ENCODE data around the gene RGSL1.

The RGSL1 gene

DNA sequence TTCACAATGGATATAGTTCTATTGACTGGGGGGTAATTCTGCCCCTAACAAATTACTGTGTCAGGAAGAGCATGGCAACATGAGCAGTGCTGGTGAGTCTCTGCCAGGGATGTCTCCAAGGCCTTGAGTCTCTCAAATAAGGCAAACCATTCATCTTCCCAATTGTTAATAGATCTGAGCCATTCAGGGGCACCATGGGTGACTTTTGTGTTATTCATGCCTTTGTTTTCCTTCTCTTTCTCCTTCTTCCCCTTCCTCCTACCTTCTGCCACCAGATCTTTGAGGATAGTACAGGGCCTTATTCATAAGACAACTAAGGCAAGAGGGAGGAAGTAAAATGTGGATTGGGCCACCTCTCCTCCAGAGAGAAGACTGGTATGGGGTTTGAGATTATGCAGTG lies at the start of gene RGSL1:
Gene RGSL1 (plus strand): TSS at position 60 of the 400 bp plus-strand sequence. CDS start 20 bp downstream, at position 80.
- no peak for DNase-seq

DNA sequence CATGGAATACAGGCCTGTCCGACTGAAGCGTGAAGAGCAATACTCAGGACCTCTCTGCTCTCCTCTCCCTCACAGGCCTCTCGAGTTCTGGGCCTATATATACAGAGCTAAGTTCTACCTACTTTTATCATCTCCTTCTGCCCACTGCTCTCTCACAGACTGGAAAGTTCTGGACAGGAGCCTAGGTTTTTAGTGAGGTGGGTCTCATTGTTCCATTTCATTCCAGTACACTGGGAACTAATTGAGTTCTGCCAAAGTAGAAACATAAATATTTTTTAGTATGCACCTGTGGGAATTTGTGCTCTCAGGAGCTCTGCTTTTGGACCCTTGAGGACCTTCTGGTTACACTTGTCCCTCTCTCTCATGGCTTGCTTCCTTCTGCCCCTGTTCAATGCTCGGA lies 49.4 kb upstream of the RGSL1 start, which contains the start of gene TEDDM1:
Gene TEDDM1 (minus strand): TSS at position 101 of the 400 bp plus-strand sequence. CDS start 182 bp downstream, outside the sequence.
- DNase-seq = no peak

DNA sequence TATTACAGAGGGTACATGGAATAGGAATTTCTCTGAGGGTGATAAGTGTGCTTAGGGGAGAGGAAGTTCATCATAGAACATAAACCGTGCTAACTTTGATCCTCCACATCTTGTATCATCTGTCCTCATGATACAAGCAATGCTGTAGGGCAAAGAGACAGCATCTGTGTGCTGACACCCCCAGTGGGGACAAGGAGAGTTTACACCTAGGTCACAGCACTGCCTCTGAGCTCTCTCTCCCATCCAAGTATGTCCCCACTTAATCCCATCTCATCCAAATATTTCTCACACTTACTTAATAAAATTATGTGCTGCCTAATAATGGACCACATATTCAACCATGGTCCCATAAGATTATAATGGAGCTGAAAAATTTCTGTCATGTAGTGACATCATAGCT lies 45.2 kb upstream of the RGSL1 start:
- DNase-seq = no peak

DNA sequence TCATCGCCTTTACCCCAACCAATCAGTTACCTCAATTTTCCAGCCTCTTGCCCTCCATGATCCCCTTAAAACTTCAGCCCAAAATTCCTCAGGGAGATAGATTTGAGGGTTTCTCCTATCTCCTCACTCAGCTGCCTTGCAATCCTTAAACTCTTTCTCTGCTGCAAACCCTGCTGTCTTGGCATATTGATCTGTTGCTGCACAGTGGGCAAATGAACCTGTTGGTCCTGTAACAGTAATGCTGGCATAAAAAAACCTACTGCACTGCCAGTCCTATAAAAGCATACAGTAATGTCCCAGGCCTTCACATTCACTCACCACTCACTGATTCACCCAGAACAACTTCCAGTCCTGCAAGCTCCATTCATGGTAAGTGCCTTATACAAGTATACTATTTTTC lies 44.4 kb upstream of the RGSL1 start:
- no peak for DNase-seq

DNA sequence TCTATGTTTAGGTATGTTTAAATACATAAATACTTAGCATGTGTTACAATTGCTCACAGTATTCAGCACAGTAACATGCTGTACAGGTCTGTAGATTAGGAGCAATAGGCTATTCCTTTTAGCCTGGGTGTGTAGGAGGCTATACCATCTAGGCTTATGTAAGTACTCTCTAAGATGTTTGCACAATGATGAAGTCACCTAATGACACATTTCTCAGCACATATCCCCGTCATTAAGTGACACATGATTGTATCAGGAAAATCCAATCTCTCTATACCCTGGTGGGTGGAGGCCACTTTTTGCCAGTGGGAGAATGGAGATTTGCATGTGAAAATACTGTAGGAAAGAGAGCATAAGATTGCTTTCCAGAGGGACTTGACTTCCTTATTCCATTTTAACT lies 43.9 kb upstream of the RGSL1 start:
- no peak for DNase-seq

DNA sequence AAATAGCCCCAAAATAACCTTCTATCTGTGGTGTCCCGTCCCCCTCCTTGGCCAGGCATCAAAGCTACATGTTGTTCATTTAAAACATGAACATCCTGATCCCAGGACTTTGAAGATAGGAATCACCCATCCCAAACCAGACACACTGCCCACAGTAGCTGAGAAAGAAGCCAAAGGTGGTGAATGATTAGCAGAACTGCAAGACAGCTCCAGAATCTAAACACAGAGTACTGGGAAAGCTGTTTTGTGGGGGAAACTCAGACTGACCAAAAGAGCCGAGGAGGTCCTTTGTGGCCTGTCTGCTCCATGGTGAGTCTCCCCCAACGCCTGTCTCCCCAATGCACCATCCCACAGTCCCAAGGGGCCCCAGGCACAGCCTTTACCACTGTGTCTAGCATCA lies 42.2 kb upstream of the RGSL1 start:
- no peak for DNase-seq

DNA sequence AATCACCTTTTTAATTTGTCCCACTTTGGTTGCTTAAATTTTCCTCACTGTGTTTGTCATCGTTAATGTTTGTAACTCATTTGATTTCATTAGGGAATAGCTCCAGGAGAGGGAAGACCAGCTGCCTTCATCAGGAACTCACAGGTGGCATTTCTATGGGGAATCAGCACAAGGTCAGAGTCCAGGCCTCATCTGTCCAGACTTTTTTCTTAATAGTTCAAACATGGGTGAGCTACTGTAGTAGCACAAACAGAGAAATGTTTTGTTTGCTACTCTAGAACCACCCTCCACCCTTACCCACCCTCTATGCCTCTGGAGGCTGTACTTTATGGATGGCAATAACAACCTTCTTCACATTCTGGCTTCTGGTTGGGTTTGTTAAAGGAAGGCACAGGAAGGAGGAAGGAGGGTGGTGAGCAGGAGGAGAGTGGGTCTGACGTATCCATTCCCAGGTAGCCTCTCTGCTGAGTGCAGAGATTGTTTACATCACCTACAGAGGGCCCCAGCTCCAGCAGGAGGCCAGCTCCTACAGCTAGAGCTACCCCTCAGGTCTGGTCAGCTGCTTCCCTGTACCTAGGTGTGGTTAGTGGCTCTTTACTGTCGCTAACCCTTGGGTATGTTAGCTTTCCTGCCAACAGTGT lies 41.4 kb upstream of the RGSL1 start:
- DNase-seq = no peak

DNA sequence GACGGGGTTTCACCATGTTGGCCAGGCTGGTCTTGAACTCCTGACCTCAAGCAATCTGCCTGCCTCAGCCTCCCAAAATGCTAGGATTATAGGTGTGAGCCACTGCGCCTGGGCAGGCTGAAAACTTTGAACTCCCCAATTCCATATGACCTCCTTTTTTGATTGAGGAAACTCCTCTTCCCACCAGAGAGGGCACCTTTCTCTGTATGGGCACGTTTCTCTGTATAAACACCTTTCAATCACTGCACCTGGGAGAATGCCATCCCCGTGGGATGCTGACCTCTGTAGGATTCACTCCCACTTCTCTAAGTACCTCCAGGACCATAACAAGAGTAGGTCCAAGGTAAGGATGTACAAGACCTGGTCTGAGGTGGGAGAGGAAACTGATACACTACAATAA lies 39.8 kb upstream of the RGSL1 start:
- no peak for DNase-seq

DNA sequence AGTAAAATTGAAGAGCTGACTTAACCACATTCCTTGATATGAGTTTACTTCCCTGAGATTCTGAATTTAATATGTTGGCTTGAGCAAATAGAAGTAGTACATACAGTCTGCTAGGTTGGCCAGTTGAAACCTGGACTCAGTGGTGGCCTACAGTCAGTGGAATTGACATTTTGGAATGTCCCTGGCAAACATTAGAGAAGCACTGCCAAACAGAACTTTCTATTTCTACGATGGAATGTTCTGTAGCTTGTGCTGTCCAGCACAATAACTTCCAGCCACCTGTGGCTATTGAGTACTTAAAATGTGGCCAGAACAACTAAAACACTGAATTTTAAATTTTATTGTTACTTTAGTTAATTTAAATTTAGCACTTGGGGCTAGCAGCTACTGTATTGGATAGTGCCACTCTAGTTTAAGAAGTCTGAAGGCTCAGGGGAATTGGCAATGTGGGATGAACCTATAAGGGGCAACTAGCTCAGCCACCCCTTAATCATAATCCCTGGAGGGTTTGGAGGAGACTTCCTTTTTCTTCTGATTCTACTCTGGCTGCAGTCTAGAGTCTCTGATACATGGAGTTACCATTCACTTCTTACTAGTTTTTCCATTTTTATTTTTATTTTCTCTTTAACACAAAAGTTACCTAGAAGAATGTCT lies 39.2 kb upstream of the RGSL1 start:
- no peak for DNase-seq

DNA sequence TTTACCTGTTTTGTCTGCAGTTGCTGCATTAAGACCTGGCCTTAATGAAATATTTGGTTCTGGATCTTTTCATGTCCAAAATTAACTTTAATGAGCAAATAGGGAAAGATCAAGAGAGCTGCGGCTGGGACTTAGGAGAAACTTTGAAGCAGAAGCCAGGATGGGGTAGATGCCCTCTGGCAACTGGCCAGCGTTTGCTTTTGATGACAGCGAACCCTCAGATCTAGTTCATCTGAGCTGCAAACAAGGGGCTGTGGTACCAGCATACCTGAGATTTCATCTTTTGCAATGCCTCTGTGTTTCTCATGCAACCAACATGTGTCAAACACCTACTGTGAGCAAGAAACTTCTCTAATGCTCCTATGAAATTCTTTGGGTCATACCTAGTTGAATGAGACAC lies 36.5 kb upstream of the RGSL1 start:
- DNase-seq = no peak

DNA sequence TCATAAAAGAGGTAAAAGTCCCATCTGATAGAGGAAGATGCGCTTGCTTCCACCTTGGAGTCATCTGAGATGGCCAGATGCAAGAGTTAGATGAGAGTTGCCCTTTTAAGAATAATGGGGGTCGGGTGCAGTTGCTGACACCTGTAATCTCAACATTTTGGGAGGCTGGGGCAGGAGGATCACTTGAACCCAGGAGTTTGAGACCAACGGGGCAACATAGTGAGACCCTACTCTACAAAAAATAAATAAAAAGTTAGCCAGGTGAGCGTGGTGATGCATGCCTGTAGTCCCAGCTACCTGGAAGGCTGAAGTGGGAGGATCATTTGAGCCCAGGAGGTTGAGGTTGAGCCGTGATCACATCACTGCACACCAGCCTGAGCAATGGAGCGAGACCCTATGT lies 36.0 kb upstream of the RGSL1 start:
- DNase-seq = no peak

DNA sequence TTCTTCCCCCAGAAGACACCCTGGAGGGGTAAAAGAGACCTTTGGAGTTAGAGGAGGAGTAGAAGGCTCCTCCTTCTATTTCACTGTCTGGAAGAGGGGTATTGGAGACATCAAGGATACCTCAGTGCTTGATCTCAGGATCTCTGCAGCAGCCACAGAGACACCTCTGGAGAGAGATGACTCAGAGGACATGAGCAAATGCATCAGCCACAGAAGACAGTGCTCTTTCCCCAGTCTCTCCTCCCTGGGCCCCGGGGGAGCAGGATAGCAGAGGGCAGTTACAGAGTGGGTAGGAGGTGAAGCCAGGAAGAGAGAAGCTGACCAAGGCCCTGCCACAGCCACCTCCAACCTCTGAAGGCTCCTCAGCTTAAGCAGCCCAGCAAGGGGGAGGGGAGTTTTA lies 34.2 kb upstream of the RGSL1 start:
- no peak for DNase-seq

DNA sequence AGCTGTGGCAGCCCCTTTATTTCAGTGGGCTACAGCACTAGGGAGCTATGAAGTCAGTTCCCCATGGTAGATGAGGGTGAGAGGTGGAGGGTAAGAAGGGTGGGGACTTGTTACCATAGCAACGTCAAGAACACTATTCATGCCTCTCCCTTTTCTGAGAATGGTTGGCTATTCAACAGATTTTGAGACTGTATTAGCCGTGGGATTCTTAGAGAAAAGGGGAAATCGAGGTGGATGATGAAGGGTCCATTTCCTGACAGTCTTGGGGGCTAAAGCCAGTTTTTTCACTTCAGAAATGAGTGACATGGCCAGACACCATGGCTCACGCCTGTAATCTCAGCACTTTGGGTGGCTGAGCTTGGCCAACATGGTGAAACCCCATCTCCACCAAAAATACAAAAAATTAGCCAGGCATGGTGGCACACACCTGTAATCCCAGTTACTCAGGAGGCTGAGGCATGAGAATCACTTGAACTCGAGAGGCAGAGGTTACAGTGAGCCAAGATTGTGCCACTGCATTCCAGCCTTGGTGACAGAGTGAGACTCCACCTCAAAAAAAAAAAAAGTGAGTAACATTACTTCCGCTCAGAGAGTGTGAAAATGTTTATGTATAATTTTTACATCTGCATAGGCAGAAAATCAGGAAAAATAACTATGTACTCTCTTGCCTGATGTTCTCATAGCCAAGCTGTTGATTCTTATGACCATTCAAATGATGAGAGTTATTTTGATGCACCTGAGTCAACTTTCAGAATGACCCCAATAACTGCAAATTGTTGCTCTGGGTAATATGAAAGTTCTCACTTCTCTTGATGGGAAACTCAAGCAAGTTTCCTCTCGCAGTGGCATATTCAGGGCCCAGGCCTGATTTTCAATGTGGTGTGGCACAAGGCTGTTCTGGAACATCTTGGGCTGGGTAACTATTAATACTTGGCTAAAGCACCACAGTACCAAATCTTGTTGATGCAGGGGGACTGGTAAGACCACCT lies 23.2 kb upstream of the RGSL1 start:
- DNase-seq = no peak

DNA sequence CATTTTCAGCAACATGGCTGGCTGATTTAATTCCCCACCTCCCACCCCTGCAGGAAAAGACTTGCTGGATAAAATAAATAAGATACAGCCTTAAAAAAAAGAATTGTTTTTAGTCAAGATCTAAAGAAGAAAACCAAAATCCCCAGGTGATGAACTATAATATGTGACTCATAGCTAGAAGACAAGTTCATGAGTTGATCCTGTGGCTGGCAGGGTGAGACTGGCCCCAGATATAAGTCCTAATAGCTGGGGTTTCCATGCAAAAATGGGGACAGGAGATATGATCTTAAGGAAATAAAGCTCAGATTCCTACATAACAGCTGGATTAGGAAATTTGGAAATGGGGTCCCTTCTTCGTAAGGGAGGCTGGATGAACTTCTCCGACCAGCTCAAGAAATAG lies 21.9 kb upstream of the RGSL1 start:
- DNase-seq = no peak

DNA sequence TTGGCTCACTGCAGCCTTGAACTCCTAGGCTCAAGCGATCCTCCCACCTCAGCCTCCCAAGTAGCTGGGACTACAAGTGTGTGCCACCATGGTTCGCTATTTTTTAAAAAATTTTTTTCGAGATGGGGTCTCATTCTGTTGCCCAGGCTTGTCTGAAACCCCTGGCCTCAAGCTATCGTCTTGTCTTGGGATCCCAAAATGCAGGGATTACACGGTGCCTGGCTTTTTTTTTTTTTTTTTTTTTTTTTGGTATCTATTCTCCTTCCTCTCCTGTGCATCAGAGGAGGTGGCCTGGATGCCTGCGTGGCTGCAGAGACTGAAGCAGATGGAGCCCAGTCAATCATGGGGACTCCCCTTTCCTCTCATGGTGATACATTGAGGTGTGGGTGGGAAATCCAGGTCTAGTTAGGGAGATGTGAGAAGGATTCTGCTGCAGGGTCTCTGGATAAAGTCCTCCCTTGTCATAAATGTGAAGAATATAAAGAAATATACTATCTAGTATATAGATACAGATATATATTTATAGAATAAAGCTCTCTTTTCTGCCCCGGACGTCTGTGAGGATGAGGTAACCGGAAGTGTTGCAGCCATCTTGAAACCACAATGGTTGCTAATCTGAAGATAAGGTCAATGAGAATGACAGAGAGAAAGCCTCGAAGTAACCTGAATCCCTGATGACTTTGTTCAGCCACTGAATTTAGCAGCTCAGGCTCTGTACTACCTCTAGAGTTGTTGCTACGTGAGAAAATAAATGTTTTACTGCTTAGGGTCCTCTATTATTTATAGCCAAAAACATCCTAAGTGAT lies 19.5 kb upstream of the RGSL1 start:
- DNase-seq = no peak

DNA sequence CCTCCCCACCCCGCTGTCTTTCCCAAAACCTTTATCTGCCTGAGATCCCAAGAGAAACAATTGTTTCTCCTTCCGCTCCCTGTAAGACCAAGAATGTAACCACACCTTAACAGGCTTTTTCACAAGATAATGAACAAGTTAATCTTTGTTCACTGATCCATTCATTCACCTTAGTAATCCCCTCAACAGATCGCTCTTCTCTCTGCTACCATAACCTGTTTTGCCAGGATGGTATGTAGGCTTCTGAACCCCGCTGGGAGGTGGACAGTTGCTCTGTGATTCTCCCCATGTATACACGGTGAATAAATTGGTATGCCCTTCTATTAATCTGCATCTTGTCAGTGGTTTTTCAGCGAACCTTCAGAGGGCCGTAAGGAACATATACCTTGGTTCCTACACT lies 18.7 kb upstream of the RGSL1 start:
- no peak for DNase-seq

DNA sequence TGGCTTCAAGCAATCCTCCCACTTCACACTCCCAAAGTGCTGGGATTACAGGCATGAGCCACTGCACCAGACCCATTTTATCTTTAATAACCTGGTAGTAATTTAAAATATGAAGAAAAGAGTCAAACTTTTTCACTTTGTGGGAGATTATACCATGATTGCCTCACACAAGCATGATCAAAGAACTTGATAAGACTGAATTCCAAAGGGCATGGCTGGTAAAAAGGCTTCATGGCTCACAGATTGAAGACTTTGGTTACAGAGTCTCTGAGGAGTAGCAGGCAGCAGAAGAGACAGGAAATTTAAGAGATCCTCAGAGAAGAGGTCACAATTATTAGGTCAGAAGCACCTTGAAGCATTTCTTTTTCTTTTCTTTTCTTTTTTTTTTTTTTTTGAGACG lies 16.4 kb upstream of the RGSL1 start:
- DNase-seq = no peak

DNA sequence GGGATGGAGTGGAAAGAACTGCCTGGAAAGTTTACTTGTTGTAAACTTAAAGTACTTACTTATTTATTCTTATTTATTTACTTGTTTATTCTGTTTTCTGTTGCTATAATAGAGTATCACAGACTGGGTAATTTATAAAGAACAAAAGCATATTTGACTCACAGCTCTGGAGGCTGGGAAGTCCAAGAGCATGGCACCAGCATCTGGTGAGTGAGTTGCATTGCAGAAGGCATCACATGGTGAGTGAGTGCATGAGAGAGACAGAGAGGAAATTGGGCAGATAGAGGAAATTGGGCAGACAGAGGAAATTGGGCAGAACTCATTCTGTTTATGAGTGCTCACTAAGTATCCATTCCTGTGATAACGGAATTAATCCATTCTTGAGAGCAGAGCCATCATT lies 11.6 kb upstream of the RGSL1 start:
- no peak for DNase-seq

DNA sequence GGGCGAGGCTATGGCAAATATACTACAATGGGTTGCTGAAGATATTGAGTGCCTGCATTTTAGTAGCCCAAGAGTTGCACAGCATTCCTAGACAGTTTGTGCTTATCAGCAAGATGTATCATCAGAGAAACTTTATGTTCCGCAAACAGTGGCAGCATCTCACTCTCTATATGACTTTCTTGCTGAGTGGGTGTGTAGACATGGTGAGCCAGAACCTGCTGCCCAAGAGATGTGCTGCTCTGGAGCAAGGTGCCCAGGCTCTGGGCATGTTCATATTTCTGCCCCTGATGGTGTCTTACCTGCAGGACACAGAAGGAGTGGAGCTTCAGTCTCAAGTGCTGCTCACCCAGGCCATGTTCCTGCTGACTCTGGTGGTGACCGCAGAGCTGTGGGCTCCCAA lies 8.2 kb upstream of the RGSL1 start:
- no peak for DNase-seq

DNA sequence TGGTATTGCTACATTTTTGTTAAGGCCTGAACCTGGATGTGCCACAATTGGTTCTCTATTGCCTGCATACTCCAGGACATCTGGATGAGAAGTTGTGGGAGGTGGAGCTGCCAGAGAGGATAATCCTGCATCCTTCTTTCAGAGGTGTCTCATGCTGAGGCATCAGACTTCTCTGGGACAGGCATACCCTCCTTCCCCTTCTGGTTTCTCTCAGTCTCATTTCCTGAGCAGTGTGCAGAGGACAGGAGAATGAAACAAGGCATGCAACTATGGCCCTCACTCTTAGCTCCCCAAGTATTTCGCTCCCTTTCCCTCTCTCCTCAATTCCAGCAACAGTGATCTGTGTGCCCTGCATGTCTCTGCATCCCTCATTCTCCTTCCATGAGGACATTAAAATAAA lies 7.6 kb upstream of the RGSL1 start:
- DNase-seq = no peak

DNA sequence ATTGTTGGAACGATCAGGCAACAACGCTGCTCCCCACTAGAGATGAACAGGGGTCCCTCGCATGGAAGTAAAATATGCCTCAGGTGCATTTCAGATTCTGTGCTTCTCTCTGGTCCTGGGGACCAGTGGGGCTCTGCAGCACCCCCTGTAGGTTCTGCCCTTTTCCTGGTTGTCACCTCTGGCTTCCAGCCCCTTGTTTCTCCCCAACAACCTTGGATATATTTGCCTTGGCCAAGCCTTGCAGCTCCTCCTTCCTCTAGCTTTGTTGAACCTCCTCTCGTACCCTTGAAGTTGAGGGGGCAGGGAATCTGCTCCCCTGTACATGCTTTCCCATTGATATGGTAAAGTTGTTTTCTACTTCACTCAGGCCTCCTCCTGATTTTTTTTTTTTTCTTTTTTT lies 5.4 kb upstream of the RGSL1 start:
- no peak for DNase-seq

DNA sequence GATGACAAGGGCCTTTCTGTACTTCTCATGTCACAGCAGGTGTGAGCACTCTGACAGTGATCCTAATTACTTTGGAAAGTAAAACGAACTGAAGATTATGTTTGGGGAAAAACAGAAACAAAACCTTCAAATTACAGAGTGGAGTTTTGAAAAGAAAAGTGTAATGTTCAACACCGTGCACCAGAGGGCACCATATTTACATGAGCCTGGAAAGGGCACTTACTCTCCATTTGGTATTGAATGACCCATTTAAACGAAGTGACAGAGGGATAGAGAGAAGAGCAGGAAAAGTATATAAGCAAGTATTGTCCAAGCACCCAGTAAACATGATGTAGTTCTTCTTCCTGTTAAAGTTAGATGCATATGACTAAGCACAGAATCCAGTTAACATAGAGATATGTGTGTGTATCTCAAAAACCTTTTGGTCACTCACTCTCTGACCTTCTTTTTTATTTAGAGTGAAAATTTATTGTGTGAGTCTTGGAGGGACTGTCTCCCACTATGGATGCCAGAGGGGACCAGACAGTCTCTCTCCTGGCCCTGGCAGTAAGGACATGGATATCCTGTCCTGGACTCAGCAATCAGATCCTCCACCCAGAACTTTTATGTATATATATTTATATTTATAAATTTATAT lies 3.8 kb upstream of the RGSL1 start:
- peak; percentile 34 for DNase-seq
